ENCODE results near the gene CCN2. TPM values are rescaled to one million over a fixed set of nuclear protein-coding genes. Genes with fewer than 3 reads are reported as not detected.

Gene CCN2
- total RNA-seq, 3 donors from 2014 or later (not counting 1 experiment from before 2014, with no cell fraction given) = not detected

- H3K36me3 Mint-ChIP-seq = no peaks in the 10 kb centered on the region
- WGBS (ENCODE audit: insufficient coverage) = 62% methylated on average over 2 of the region's 2 CpGs
- DNase-seq (no peak), ATAC-seq (no peak)
- H3K9me3 Mint-ChIP-seq = peaks cover 0 to 1% of the 10 kb centered on the region in 2 donors
- no peak overlapping the region for H3K4me3 Mint-ChIP-seq
- Histone ChIP-seq H3K9me3 (ENCODE audit: control insufficient read depth, insufficient read depth, low read length) (no peaks in the 10 kb centered on the region), H3K27me3 (ENCODE audit: control insufficient read depth, insufficient read depth, low read length) (no peaks in the 10 kb centered on the region), H3K4me3 (ENCODE audit: low read length) (no peak overlapping the region), H3K4me1 (ENCODE audit: control insufficient read depth, insufficient read depth, low read length) (no peaks in the 10 kb centered on the region), H3K36me3 (ENCODE audit: control insufficient read depth, insufficient read depth, low read length) (no peaks in the 10 kb centered on the region), H3K27ac (ENCODE audit: low read length) (no peak overlapping the region)
- no peak for TF ChIP-seq CTCF (IDR thresholded peaks at IDR 0.05)
- H3K27ac Mint-ChIP-seq = no peak overlapping the region
- intact Hi-C loops (cut with micrococcal nuclease) = no loop called here
- no peaks in the 10 kb centered on the region for H3K27me3 Mint-ChIP-seq (ENCODE audit: low read depth in 2 of 2)
- no peaks in the 10 kb centered on the region for H3K4me1 Mint-ChIP-seq
These were observed 41.4 kb upstream of the CCN2 start for GRCh38 chr6:131992557-131992956.

- no CpG with 5 or more reads among the region's 4 CpGs for WGBS (ENCODE audit: insufficient coverage)
- no peak overlapping the region for H3K27ac Mint-ChIP-seq
- Histone ChIP-seq H3K27ac (ENCODE audit: low read length) (no peak overlapping the region), H3K27me3 (ENCODE audit: control insufficient read depth, insufficient read depth, low read length) (no peaks in the 10 kb centered on the region), H3K9me3 (ENCODE audit: control insufficient read depth, insufficient read depth, low read length) (no peaks in the 10 kb centered on the region), H3K4me1 (ENCODE audit: control insufficient read depth, insufficient read depth, low read length) (no peaks in the 10 kb centered on the region), H3K4me3 (ENCODE audit: low read length) (no peak overlapping the region), H3K36me3 (ENCODE audit: control insufficient read depth, insufficient read depth, low read length) (no peaks in the 10 kb centered on the region)
- ATAC-seq (no peak), DNase-seq (no peak)
- intact Hi-C loops (cut with micrococcal nuclease) = no loop called here
- no peaks in the 10 kb centered on the region for H3K4me1 Mint-ChIP-seq
- H3K27me3 Mint-ChIP-seq (ENCODE audit: low read depth in 2 of 2) = no peaks in the 10 kb centered on the region
- no peak overlapping the region for H3K4me3 Mint-ChIP-seq
- H3K9me3 Mint-ChIP-seq = peaks cover 0 to 3% of the 10 kb centered on the region in 2 donors
- no peak for TF ChIP-seq CTCF (IDR thresholded peaks at IDR 0.05)
- no peaks in the 10 kb centered on the region for H3K36me3 Mint-ChIP-seq
These were observed 37.9 kb upstream of the CCN2 start for GRCh38 chr6:131989036-131989435.

GRCh38 chr6:131982740-131983259, 31.6 kb upstream of the CCN2 start:
- H3K9me3 Mint-ChIP-seq = peaks cover 0 to 3% of the 10 kb centered on the region in 2 donors
- ATAC-seq = no peak
- DNase-seq = no peak
- Histone ChIP-seq H3K27ac (ENCODE audit: low read length) (no peak overlapping the region), H3K27me3 (ENCODE audit: control insufficient read depth, insufficient read depth, low read length) (no peaks in the 10 kb centered on the region), H3K4me3 (ENCODE audit: low read length) (no peak overlapping the region), H3K9me3 (ENCODE audit: control insufficient read depth, insufficient read depth, low read length) (no peaks in the 10 kb centered on the region), H3K36me3 (ENCODE audit: control insufficient read depth, insufficient read depth, low read length) (no peaks in the 10 kb centered on the region), H3K4me1 (ENCODE audit: control insufficient read depth, insufficient read depth, low read length) (no peaks in the 10 kb centered on the region)
- no peaks in the 10 kb centered on the region for H3K4me1 Mint-ChIP-seq
- 100% methylated on average over 2 of the region's 2 CpGs for WGBS (ENCODE audit: insufficient coverage)
- H3K27me3 Mint-ChIP-seq (ENCODE audit: low read depth in 2 of 2) = no peaks in the 10 kb centered on the region
- TF ChIP-seq CTCF (IDR thresholded peaks at IDR 0.05) = no peak
- no peak overlapping the region for H3K27ac Mint-ChIP-seq
- no peak overlapping the region for H3K4me3 Mint-ChIP-seq
- H3K36me3 Mint-ChIP-seq = no peaks in the 10 kb centered on the region
- intact Hi-C loops (cut with micrococcal nuclease) = no loop called here

DNA sequence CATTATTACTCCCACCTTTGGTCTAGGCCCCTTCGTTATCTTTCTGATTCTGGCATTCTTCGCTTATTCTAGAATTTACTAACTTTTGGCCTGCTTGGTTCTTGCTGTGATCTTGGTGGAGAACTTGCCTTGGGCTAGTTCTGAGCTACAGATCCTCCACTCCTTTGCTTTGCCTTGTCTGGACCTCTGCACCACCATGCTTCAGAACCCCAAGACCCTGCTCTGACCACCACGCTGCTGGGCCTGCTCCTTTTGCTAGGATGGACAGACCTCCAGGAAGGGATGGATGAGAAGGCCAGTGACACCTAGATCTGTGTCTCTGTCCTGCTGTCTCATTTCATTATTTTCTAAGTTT, 30.4 kb upstream of the CCN2 start:
- H3K4me1 ChIP-seq (ENCODE audit: control insufficient read depth, insufficient read depth, low read length) = no peaks in the 10 kb centered on the region
- H3K4me3 ChIP-seq (ENCODE audit: low read length) = no peak overlapping the region
- Mint-ChIP-seq H3K9me3 (no peaks in the 10 kb centered on the region), H3K27me3 (ENCODE audit: low read depth in 2 of 2) (no peaks in the 10 kb centered on the region), H3K4me1 (no peaks in the 10 kb centered on the region), H3K36me3 (no peaks in the 10 kb centered on the region), H3K4me3 (no peak overlapping the region), H3K27ac (no peak overlapping the region)
- no peak overlapping the region for H3K27ac ChIP-seq (ENCODE audit: low read length)
- H3K27me3 ChIP-seq (ENCODE audit: control insufficient read depth, insufficient read depth, low read length) = no peaks in the 10 kb centered on the region
- DNase-seq (no peak), ATAC-seq (no peak)
- no peaks in the 10 kb centered on the region for H3K9me3 ChIP-seq (ENCODE audit: control insufficient read depth, insufficient read depth, low read length)
- no peak for TF ChIP-seq CTCF (IDR thresholded peaks at IDR 0.05)
- intact Hi-C loops (cut with micrococcal nuclease) = no loop called here
- WGBS (ENCODE audit: insufficient coverage) = 82% methylated on average over 3 of the region's 3 CpGs
- no peaks in the 10 kb centered on the region for H3K36me3 ChIP-seq (ENCODE audit: control insufficient read depth, insufficient read depth, low read length)

All from natural killer cell (primary cell).